ENCODE measurements around the gene COL4A3.

COL4A3 gene

GRCh38 chr2:227301523-227301922 lies 137.1 kb downstream of the COL4A3 start:
- Histone ChIP-seq H3K9me3 (ENCODE audit: control insufficient read depth, low read length) (no peaks in the 10 kb centered on the region), H3K14ac (ENCODE audit: low read length in 2 of 2) (no peak overlapping the region), H3K23ac (ENCODE audit: low read length in 2 of 2) (no peak overlapping the region), H3K9ac (ENCODE audit: low read length) (no peak overlapping the region), H2BK12ac (ENCODE audit: low read length in 2 of 2) (no peak overlapping the region), H3K36me3 (ENCODE audit: control insufficient read depth in 1 of 2, insufficient read depth in 2 of 2, low read depth in 1 of 2, low read length in 2 of 2) (no peaks in the 10 kb centered on the region), H4K91ac (ENCODE audit: low read length) (no peak overlapping the region), H3K18ac (ENCODE audit: low read depth in 1 of 2, low read length in 2 of 2) (no peak overlapping the region), H4K8ac (ENCODE audit: low read length) (no peak overlapping the region), H3K79me1 (replicated peaks; ENCODE audit: low read length, poor library complexity, severe bottlenecking) (no peaks in the 10 kb centered on the region), H2BK15ac (ENCODE audit: low read depth, poor library complexity, severe bottlenecking) (no peak overlapping the region), H3K4me1 (ENCODE audit: control insufficient read depth, insufficient read depth, low read depth, low read length) (no peaks in the 10 kb centered on the region), H3K27ac (ENCODE audit: low read length, poor library complexity, severe bottlenecking) (no peak overlapping the region), H2BK120ac (ENCODE audit: low read depth, low read length) (no peak overlapping the region), H3K4me3 (ENCODE audit: insufficient read depth in 1 of 2, low read depth in 1 of 2, low read length in 2 of 2) (no peak overlapping the region), H2AK5ac (ENCODE audit: low read length, severe bottlenecking) (no peak overlapping the region), H3K4ac (ENCODE audit: low read depth in 1 of 2, low read length in 2 of 2) (no peak overlapping the region), H3K4me2 (ENCODE audit: low read length, poor library complexity, severe bottlenecking) (no peak overlapping the region), H2BK5ac (ENCODE audit: low read depth, low read length, poor library complexity, severe bottlenecking) (no peak overlapping the region), H2AFZ (ENCODE audit: low read depth, low read length) (no peak overlapping the region), H3K27me3 (ENCODE audit: control insufficient read depth in 1 of 2, insufficient read depth in 1 of 2, low read length in 2 of 2) (no peaks in the 10 kb centered on the region)
- WGBS = 60% methylated on average over 1 of the region's 1 CpG
- no peak for DNase-seq

- Histone ChIP-seq H4K8ac (ENCODE audit: low read length) (no peak overlapping the region), H3K23ac (ENCODE audit: low read length in 2 of 2) (no peak overlapping the region), H3K79me1 (replicated peaks; ENCODE audit: low read length, poor library complexity, severe bottlenecking) (no peaks in the 10 kb centered on the region), H2BK120ac (ENCODE audit: low read depth, low read length) (no peak overlapping the region), H3K27me3 (ENCODE audit: control insufficient read depth in 1 of 2, insufficient read depth in 1 of 2, low read length in 2 of 2) (no peaks in the 10 kb centered on the region), H3K18ac (ENCODE audit: low read depth in 1 of 2, low read length in 2 of 2) (no peak overlapping the region), H2BK15ac (ENCODE audit: low read depth, poor library complexity, severe bottlenecking) (no peak overlapping the region), H3K4ac (ENCODE audit: low read depth in 1 of 2, low read length in 2 of 2) (no peak overlapping the region), H2BK12ac (ENCODE audit: low read length in 2 of 2) (no peak overlapping the region), H2BK5ac (ENCODE audit: low read depth, low read length, poor library complexity, severe bottlenecking) (no peak overlapping the region), H3K9ac (ENCODE audit: low read length) (no peak overlapping the region), H3K9me3 (ENCODE audit: control insufficient read depth, low read length) (no peaks in the 10 kb centered on the region), H3K4me2 (ENCODE audit: low read length, poor library complexity, severe bottlenecking) (no peak overlapping the region), H3K14ac (ENCODE audit: low read length in 2 of 2) (no peak overlapping the region), H4K91ac (ENCODE audit: low read length) (no peak overlapping the region), H2AK5ac (ENCODE audit: low read length, severe bottlenecking) (no peak overlapping the region), H3K4me1 (ENCODE audit: control insufficient read depth, insufficient read depth, low read depth, low read length) (peaks cover 4% of the 10 kb centered on the region), H3K4me3 (ENCODE audit: insufficient read depth in 1 of 2, low read depth in 1 of 2, low read length in 2 of 2) (no peak overlapping the region), H2AFZ (ENCODE audit: low read depth, low read length) (no peak overlapping the region), H3K27ac (ENCODE audit: low read length, poor library complexity, severe bottlenecking) (no peak overlapping the region), H3K36me3 (ENCODE audit: control insufficient read depth in 1 of 2, insufficient read depth in 2 of 2, low read depth in 1 of 2, low read length in 2 of 2) (no peaks in the 10 kb centered on the region)
- WGBS = 95% methylated on average over 4 of the region's 4 CpGs
- no peak for DNase-seq
Observed at GRCh38 chr2:227308784-227309183, 144.4 kb downstream of the COL4A3 start.

DNA sequence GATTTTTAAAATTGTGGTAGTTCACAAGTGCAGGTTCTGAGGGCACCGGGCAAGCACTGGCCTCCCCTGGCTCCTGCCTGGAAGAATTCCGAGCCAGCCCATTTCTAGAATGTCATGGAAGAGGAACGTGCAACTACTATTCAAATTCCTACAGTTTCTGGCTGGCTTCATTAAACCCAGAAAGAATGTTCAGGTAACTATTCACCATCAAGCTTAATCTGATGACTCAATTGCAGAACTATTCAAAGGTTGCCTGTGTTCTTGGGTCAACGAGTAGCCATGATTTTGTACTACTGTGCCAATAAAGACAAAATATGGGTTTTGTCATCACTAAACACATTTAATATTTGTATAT lies 146.3 kb downstream of the COL4A3 start:
- Histone ChIP-seq H3K4ac (ENCODE audit: low read depth in 1 of 2, low read length in 2 of 2) (no peak overlapping the region), H2BK15ac (ENCODE audit: low read depth, poor library complexity, severe bottlenecking) (no peak overlapping the region), H2BK5ac (ENCODE audit: low read depth, low read length, poor library complexity, severe bottlenecking) (no peak overlapping the region), H3K23ac (ENCODE audit: low read length in 2 of 2) (no peak overlapping the region), H3K9me3 (ENCODE audit: control insufficient read depth, low read length) (no peaks in the 10 kb centered on the region), H3K4me2 (ENCODE audit: low read length, poor library complexity, severe bottlenecking) (no peak overlapping the region), H3K9ac (ENCODE audit: low read length) (no peak overlapping the region), H3K36me3 (ENCODE audit: control insufficient read depth in 1 of 2, insufficient read depth in 2 of 2, low read depth in 1 of 2, low read length in 2 of 2) (no peaks in the 10 kb centered on the region), H3K4me1 (ENCODE audit: control insufficient read depth, insufficient read depth, low read depth, low read length) (peaks cover 4% of the 10 kb centered on the region), H4K91ac (ENCODE audit: low read length) (no peak overlapping the region), H3K79me1 (replicated peaks; ENCODE audit: low read length, poor library complexity, severe bottlenecking) (no peaks in the 10 kb centered on the region), H4K8ac (ENCODE audit: low read length) (no peak overlapping the region), H2BK120ac (ENCODE audit: low read depth, low read length) (no peak overlapping the region), H2BK12ac (ENCODE audit: low read length in 2 of 2) (no peak overlapping the region), H2AFZ (ENCODE audit: low read depth, low read length) (no peak overlapping the region), H2AK5ac (ENCODE audit: low read length, severe bottlenecking) (no peak overlapping the region), H3K27ac (ENCODE audit: low read length, poor library complexity, severe bottlenecking) (no peak overlapping the region), H3K14ac (ENCODE audit: low read length in 2 of 2) (no peak overlapping the region), H3K18ac (ENCODE audit: low read depth in 1 of 2, low read length in 2 of 2) (no peak overlapping the region), H3K4me3 (ENCODE audit: insufficient read depth in 1 of 2, low read depth in 1 of 2, low read length in 2 of 2) (no peak overlapping the region), H3K27me3 (ENCODE audit: control insufficient read depth in 1 of 2, insufficient read depth in 1 of 2, low read length in 2 of 2) (no peaks in the 10 kb centered on the region)
- WGBS = 96% methylated on average over 3 of the region's 4 CpGs
- no peak for DNase-seq

GRCh38 chr2:227311861-227312506 lies 147.6 kb downstream of the COL4A3 start:
- no peak overlapping the region for H3K23ac ChIP-seq (ENCODE audit: low read length in 2 of 2)
- 94% methylated on average over 5 of the region's 5 CpGs for WGBS

More at GRCh38 chr2:227311861-227312506, 147.6 kb downstream of the COL4A3 start:
- Histone ChIP-seq H3K79me1 (replicated peaks; ENCODE audit: low read length, poor library complexity, severe bottlenecking) (no peaks in the 10 kb centered on the region), H3K27ac (ENCODE audit: low read length, poor library complexity, severe bottlenecking) (no peak overlapping the region), H4K91ac (ENCODE audit: low read length) (no peak overlapping the region), H3K18ac (ENCODE audit: low read depth in 1 of 2, low read length in 2 of 2) (no peak overlapping the region), H2BK120ac (ENCODE audit: low read depth, low read length) (no peak overlapping the region), H2AFZ (ENCODE audit: low read depth, low read length) (no peak overlapping the region), H3K4ac (ENCODE audit: low read depth in 1 of 2, low read length in 2 of 2) (no peak overlapping the region), H3K14ac (ENCODE audit: low read length in 2 of 2) (no peak overlapping the region), H2BK12ac (ENCODE audit: low read length in 2 of 2) (no peak overlapping the region), H3K9ac (ENCODE audit: low read length) (no peak overlapping the region), H4K8ac (ENCODE audit: low read length) (no peak overlapping the region), H3K4me3 (ENCODE audit: insufficient read depth in 1 of 2, low read depth in 1 of 2, low read length in 2 of 2) (no peak overlapping the region), H3K36me3 (ENCODE audit: control insufficient read depth in 1 of 2, insufficient read depth in 2 of 2, low read depth in 1 of 2, low read length in 2 of 2) (no peaks in the 10 kb centered on the region), H2BK15ac (ENCODE audit: low read depth, poor library complexity, severe bottlenecking) (no peak overlapping the region), H2BK5ac (ENCODE audit: low read depth, low read length, poor library complexity, severe bottlenecking) (no peak overlapping the region), H3K27me3 (ENCODE audit: control insufficient read depth in 1 of 2, insufficient read depth in 1 of 2, low read length in 2 of 2) (no peaks in the 10 kb centered on the region), H3K9me3 (ENCODE audit: control insufficient read depth, low read length) (no peaks in the 10 kb centered on the region), H3K4me2 (ENCODE audit: low read length, poor library complexity, severe bottlenecking) (no peak overlapping the region), H2AK5ac (ENCODE audit: low read length, severe bottlenecking) (no peak overlapping the region), H3K4me1 (ENCODE audit: control insufficient read depth, insufficient read depth, low read depth, low read length) (peaks cover 4% of the 10 kb centered on the region)
- no peak for DNase-seq

All from mesenchymal stem cell (in vitro differentiated cells and primary cell).